ENCODE measurements around the gene BHMT.

Gene BHMT

DNA sequence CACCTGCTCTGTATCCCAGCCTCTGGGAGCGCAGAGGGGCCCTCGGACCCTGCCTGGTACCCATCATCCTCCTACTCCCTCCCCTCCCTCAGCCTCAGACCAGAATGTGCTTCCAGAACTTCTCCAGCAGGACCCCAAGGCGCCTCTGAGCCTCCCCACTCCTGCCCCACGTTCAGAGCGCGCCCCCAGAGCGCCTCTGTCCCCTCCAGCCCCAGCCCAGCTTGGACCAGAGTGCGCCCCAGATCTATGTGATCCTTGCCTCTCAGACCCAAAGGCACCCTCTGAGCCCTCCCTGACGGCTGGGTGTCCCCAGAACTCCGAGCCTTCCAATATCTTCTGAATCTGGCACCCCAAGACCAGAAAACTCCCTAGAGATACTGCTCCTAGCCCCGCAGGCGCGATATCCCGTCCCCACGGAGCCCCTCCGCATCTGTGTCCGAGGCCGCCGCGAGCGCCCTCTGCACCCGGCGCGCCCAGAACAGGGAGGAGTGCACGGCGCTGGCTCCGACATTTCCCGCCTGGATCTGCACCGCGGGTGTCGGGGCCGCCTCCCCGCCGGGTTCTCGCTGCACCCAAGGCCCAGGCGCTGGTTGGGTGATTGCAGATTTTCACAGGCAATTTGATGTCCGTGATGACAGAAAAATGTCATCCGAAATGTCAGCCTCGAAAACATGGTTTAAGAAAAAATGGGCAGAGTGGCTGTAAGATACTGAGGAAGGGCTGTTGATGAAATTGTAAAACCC lies 522 bp downstream of the BHMT start:
- Histone ChIP-seq H3K27me3 (ENCODE audit: control insufficient read depth, insufficient read depth, low read length) (peaks cover 17% of the 10 kb centered on the region), H3K36me3 (ENCODE audit: control insufficient read depth, insufficient read depth, low read length) (no peaks in the 10 kb centered on the region), H3K9me3 (ENCODE audit: control insufficient read depth, insufficient read depth, low read length) (no peaks in the 10 kb centered on the region), H3K4me3 (ENCODE audit: low read length) (peak overlapping the region; percentile 34; the same call in 1 of the 2 replicates), H3K27ac (ENCODE audit: low read length) (no peak overlapping the region), H3K4me1 (ENCODE audit: control insufficient read depth, insufficient read depth, low read length) (no peaks in the 10 kb centered on the region)
- DNase-seq (ENCODE audit: low read depth, low spot score): no peak
- no CpG with 5 or more reads among the region's 39 CpGs for WGBS (ENCODE audit: insufficient coverage, insufficient read length)

DNA sequence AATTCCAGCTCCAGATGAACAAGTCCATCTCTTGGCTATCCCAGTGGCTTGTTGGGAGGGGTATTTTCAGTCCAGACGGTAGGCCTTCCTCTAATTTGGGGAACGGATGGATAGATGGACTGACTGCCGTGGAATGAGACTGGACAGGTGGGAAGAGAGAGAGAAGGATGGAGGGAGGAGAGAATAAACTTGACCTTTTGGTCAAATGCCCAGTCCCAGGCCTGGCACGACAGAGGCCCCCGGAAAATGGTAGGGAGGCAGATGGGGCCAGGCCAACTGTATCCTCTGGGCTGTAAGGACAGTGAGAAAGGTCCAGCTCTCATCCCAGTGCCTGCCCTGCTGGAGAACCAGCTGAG lies 1.1 kb downstream of the BHMT start:
- Histone ChIP-seq H3K27me3 (ENCODE audit: control insufficient read depth, insufficient read depth, low read length) (peaks cover 17% of the 10 kb centered on the region), H3K27ac (ENCODE audit: low read length) (no peak overlapping the region), H3K36me3 (ENCODE audit: control insufficient read depth, insufficient read depth, low read length) (no peaks in the 10 kb centered on the region), H3K4me3 (ENCODE audit: low read length) (no peak overlapping the region; the same call in 1 of the 2 replicates), H3K4me1 (ENCODE audit: control insufficient read depth, insufficient read depth, low read length) (no peaks in the 10 kb centered on the region), H3K9me3 (ENCODE audit: control insufficient read depth, insufficient read depth, low read length) (no peaks in the 10 kb centered on the region)
- WGBS (ENCODE audit: insufficient coverage, insufficient read length): no CpG with 5 or more reads among the region's 5 CpGs
- no peak for DNase-seq (ENCODE audit: low read depth, low spot score)

DNA sequence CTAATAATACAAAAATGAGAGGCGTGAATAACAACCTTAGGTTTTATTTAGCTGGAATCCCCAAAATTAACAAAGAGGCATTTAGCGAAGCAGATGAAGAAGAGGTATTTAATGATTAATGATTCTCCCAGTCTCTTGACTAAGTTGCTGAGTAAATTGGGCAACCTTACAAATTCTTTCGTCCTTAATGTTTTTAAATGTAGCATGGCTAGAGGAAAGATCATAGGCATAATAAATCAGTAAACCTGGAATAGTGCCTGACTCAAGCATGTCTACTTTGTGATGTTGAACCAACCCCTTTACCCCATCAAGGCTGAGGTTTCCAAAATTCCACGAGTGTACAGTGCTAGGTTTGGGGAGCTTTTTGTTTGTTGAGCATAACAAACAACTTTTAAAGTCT lies 7.9 kb downstream of the BHMT start:
- no peak for DNase-seq (ENCODE audit: low read depth, low spot score)
- H3K4me1 ChIP-seq (ENCODE audit: control insufficient read depth, insufficient read depth, low read length): no peaks in the 10 kb centered on the region
- no peaks in the 10 kb centered on the region for H3K36me3 ChIP-seq (ENCODE audit: control insufficient read depth, insufficient read depth, low read length)
- no peak overlapping the region for H3K27ac ChIP-seq (ENCODE audit: low read length)
- H3K27me3 ChIP-seq (ENCODE audit: control insufficient read depth, insufficient read depth, low read length): no peaks in the 10 kb centered on the region
- H3K9me3 ChIP-seq (ENCODE audit: control insufficient read depth, insufficient read depth, low read length): no peaks in the 10 kb centered on the region
- no peak overlapping the region for H3K4me3 ChIP-seq (ENCODE audit: low read length)
- no CpG with 5 or more reads among the region's 4 CpGs for whole genome bisulfite sequencing (ENCODE audit: insufficient coverage, insufficient read length)

DNA sequence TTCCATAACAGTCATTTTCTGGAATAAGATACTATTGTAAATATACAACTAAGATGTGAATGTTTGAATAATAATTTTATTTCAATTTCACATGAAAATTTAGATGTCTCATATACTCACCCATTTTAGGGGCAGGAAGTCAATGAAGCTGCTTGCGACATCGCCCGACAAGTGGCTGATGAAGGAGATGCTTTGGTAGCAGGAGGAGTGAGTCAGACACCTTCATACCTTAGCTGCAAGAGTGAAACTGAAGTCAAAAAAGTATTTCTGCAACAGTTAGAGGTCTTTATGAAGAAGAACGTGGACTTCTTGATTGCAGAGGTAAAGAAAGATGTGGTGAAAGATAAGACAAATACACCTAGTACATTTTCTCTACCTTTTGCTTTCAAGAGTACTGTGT lies 8.6 kb downstream of the BHMT start:
- H3K27ac ChIP-seq (ENCODE audit: low read length): no peak overlapping the region
- H3K9me3 ChIP-seq (ENCODE audit: control insufficient read depth, insufficient read depth, low read length): no peaks in the 10 kb centered on the region
- no CpG with 5 or more reads among the region's 4 CpGs for WGBS (ENCODE audit: insufficient coverage, insufficient read length)
- no peaks in the 10 kb centered on the region for H3K36me3 ChIP-seq (ENCODE audit: control insufficient read depth, insufficient read depth, low read length)
- no peak overlapping the region for H3K4me3 ChIP-seq (ENCODE audit: low read length)
- H3K27me3 ChIP-seq (ENCODE audit: control insufficient read depth, insufficient read depth, low read length): no peaks in the 10 kb centered on the region
- no peak for DNase-seq (ENCODE audit: low read depth, low spot score)
- no peaks in the 10 kb centered on the region for H3K4me1 ChIP-seq (ENCODE audit: control insufficient read depth, insufficient read depth, low read length)

DNA sequence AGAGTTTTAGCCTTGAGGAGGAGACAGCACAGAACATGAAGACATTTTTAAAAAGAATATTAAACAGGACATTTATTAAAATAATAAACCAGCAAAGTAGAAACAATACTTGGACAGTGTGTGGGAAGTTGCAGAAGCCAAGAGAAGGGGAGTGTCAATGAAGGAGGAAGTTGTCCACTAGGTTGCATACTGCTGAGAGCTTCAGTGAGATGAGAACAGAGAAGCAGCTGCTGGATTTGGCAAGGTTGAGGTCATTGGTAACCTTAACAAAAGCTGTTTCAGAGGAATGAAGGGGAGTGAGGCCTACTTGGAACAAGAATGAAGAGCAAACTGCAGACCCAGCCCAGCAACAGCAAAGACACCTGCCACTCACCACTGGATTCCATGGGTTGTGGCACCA lies 11.4 kb downstream of the BHMT start:
- H3K9me3 ChIP-seq (ENCODE audit: control insufficient read depth, insufficient read depth, low read length): no peaks in the 10 kb centered on the region
- H3K36me3 ChIP-seq (ENCODE audit: control insufficient read depth, insufficient read depth, low read length): no peaks in the 10 kb centered on the region
- no peaks in the 10 kb centered on the region for H3K27me3 ChIP-seq (ENCODE audit: control insufficient read depth, insufficient read depth, low read length)
- DNase-seq (ENCODE audit: low read depth, low spot score): no peak
- H3K27ac ChIP-seq (ENCODE audit: low read length): no peak overlapping the region
- no peak overlapping the region for H3K4me3 ChIP-seq (ENCODE audit: low read length)
- H3K4me1 ChIP-seq (ENCODE audit: control insufficient read depth, insufficient read depth, low read length): no peaks in the 10 kb centered on the region

GRCh38 chr5:79124607-79125006 lies 13.0 kb downstream of the BHMT start:
- WGBS (ENCODE audit: insufficient coverage, insufficient read length): no CpG with 5 or more reads among the region's 1 CpG
- H3K4me1 ChIP-seq (ENCODE audit: control insufficient read depth, insufficient read depth, low read length): no peaks in the 10 kb centered on the region
- DNase-seq (ENCODE audit: low read depth, low spot score): no peak
- no peak overlapping the region for H3K4me3 ChIP-seq (ENCODE audit: low read length)
- H3K27ac ChIP-seq (ENCODE audit: low read length): no peak overlapping the region
- H3K9me3 ChIP-seq (ENCODE audit: control insufficient read depth, insufficient read depth, low read length): no peaks in the 10 kb centered on the region
- no peaks in the 10 kb centered on the region for H3K27me3 ChIP-seq (ENCODE audit: control insufficient read depth, insufficient read depth, low read length)
- H3K36me3 ChIP-seq (ENCODE audit: control insufficient read depth, insufficient read depth, low read length): no peaks in the 10 kb centered on the region

DNA sequence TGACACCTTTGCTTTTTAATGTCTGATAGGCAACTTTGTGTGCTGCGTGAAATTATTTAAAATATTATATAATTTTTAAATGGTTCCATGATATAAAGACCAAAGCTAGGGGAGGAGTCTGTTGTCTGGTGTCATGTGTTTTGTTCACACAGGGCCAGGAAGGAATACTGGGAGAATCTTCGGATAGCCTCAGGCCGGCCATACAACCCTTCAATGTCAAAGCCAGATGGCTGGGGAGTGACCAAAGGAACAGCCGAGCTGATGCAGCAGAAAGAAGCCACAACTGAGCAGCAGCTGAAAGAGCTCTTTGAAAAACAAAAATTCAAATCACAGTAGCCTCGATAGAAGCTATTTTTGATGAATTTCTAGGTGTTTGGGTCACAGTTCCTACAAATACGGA lies 19.2 kb downstream of the BHMT start:
- no peak for DNase-seq (ENCODE audit: low read depth, low spot score)
- WGBS (ENCODE audit: insufficient coverage, insufficient read length): no CpG with 5 or more reads among the region's 6 CpGs
- H3K27me3 ChIP-seq (ENCODE audit: control insufficient read depth, insufficient read depth, low read length): no peaks in the 10 kb centered on the region
- H3K9me3 ChIP-seq (ENCODE audit: control insufficient read depth, insufficient read depth, low read length): no peaks in the 10 kb centered on the region
- H3K27ac ChIP-seq (ENCODE audit: low read length): no peak overlapping the region
- no peaks in the 10 kb centered on the region for H3K4me1 ChIP-seq (ENCODE audit: control insufficient read depth, insufficient read depth, low read length)
- H3K36me3 ChIP-seq (ENCODE audit: control insufficient read depth, insufficient read depth, low read length): no peaks in the 10 kb centered on the region
- H3K4me3 ChIP-seq (ENCODE audit: low read length): no peak overlapping the region

GRCh38 chr5:79133121-79133656 lies 21.6 kb downstream of the BHMT start:
- Histone ChIP-seq H3K27me3 (ENCODE audit: control insufficient read depth, insufficient read depth, low read length) (no peaks in the 10 kb centered on the region), H3K4me3 (ENCODE audit: low read length) (no peak overlapping the region), H3K4me1 (ENCODE audit: control insufficient read depth, insufficient read depth, low read length) (no peaks in the 10 kb centered on the region), H3K27ac (ENCODE audit: low read length) (no peak overlapping the region), H3K36me3 (ENCODE audit: control insufficient read depth, insufficient read depth, low read length) (no peaks in the 10 kb centered on the region; the same call in 1 of the 2 replicates), H3K9me3 (ENCODE audit: control insufficient read depth, insufficient read depth, low read length) (no peaks in the 10 kb centered on the region)
- no peak for DNase-seq (ENCODE audit: low read depth, low spot score)
- no CpG with 5 or more reads among the region's 4 CpGs for WGBS (ENCODE audit: insufficient coverage, insufficient read length)

- Histone ChIP-seq H3K4me1 (ENCODE audit: control insufficient read depth, insufficient read depth, low read length) (no peaks in the 10 kb centered on the region), H3K36me3 (ENCODE audit: control insufficient read depth, insufficient read depth, low read length) (no peaks in the 10 kb centered on the region; the same call in 1 of the 2 replicates), H3K27me3 (ENCODE audit: control insufficient read depth, insufficient read depth, low read length) (no peaks in the 10 kb centered on the region), H3K4me3 (ENCODE audit: low read length) (no peak overlapping the region; the same call in 1 of the 2 replicates), H3K9me3 (ENCODE audit: control insufficient read depth, insufficient read depth, low read length) (no peaks in the 10 kb centered on the region), H3K27ac (ENCODE audit: low read length) (no peak overlapping the region)
- no CpG with 5 or more reads among the region's 11 CpGs for WGBS (ENCODE audit: insufficient coverage, insufficient read length)
- DNase-seq (ENCODE audit: low read depth, low spot score): no peak
These were observed 22.2 kb downstream of the BHMT start for GRCh38 chr5:79133657-79134451.

DNA sequence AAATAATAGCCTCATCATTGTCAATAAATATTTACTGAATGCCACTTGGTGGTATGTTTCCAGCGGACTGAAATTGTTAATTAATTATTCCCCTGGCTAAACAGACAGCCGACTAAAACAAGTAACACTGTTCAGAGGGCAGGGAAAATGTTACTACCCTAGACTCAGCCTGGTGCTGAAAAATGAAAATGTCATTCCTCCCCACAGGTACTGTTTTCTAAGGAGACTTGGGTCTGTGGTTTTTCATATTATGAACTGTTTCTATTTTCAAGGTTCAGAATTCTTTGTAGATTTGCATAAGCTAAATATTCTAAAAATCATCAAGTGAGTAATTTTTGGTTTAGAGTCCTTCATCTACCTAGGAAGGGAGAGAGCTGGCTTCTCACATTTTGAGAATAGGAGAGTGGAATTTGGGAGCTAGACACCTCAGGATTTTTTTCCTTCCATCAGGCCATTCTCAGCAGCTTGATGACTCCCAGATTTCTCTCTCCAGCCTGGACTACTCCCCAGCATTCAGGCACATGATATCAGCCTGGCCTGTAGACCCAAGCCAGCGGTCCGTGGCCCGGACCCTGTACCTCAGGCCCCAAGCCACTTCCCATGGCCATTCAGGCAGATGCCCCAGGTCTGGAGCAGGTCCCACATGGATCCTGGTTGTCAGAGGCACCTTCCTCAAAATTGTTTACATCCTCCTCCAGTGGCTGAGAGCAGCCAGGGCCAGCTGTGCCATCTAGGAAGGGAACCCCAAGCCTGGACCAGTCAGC lies 24.4 kb downstream of the BHMT start:
- no peak for DNase-seq (ENCODE audit: low read depth, low spot score)
- Histone ChIP-seq H3K27me3 (ENCODE audit: control insufficient read depth, insufficient read depth, low read length) (no peaks in the 10 kb centered on the region), H3K4me1 (ENCODE audit: control insufficient read depth, insufficient read depth, low read length) (no peaks in the 10 kb centered on the region), H3K4me3 (ENCODE audit: low read length) (no peak overlapping the region), H3K27ac (ENCODE audit: low read length) (no peak overlapping the region), H3K9me3 (ENCODE audit: control insufficient read depth, insufficient read depth, low read length) (no peaks in the 10 kb centered on the region), H3K36me3 (ENCODE audit: control insufficient read depth, insufficient read depth, low read length) (no peaks in the 10 kb centered on the region; the same call in 1 of the 2 replicates)
- WGBS (ENCODE audit: insufficient coverage, insufficient read length): no CpG with 5 or more reads among the region's 5 CpGs

Measured in iPS DF 6.9 (cell line).